Heart right ventricle (tissue), 16 donors: ENCODE measurements around the gene SSR2. TPM values are rescaled to one million over a fixed set of nuclear protein-coding genes. Genes with fewer than 3 reads are reported as not detected.

Experiments
- ATAC-seq, 8 donors: fragments of 200-7000 bp; cut with Tn5 transposase; one replicate each; pipeline ENCODE4 v1.9.1; 2020; ENCODE audit warnings: mild to moderate bottlenecking in 8 of 8, moderate library complexity in 8 of 8, moderate number of reproducible peaks in 1 of 8
- DNase-seq, 2 donors: peaks; one replicate each; pipeline ENCODE4 v3.0.0-alpha.2; 2020
- H3K27ac ChIP-seq, 10 donors: fragments of 200-600 bp; sonication (generic) in 2 of 10; one replicate each; pipeline versions ENCODE4 v1.5.0 to v1.8.0; 2020 to 2022; ENCODE audit warnings: mild to moderate bottlenecking in 3 of 10
- H3K27me3 ChIP-seq, 7 donors: fragments of 200-600 bp; one replicate each; pipeline ENCODE4 v1.8.0; 2021 to 2022; ENCODE audit warnings: mild to moderate bottlenecking in 2 of 7
- H3K36me3 ChIP-seq, 9 donors: fragments of 200-600 bp; sonication (generic) in 1 of 9; one replicate each; pipeline versions ENCODE4 v1.5.0 to v1.8.0; 2020 to 2022; ENCODE audit warnings: mild to moderate bottlenecking in 2 of 9
- H3K4me1 ChIP-seq, 9 donors: fragments of 200-600 bp; sonication (generic) in 1 of 9; one replicate each; pipeline versions ENCODE4 v1.5.0 to v1.8.0; 2020 to 2022; ENCODE audit warnings: mild to moderate bottlenecking in 4 of 9
- H3K4me3 ChIP-seq, 10 donors: fragments of 200-600 bp; sonication (generic) in 2 of 10; one replicate each; pipeline versions ENCODE4 v1.5.0 to v1.8.0; 2020 to 2022; ENCODE audit warnings: mild to moderate bottlenecking in 7 of 10, moderate library complexity in 2 of 10
- H3K9me3 ChIP-seq, 11 donors: fragments of 200-600 bp in 10 of 11; sonication (generic) in 2 of 11; one replicate each; pipeline versions ENCODE4 v1.5.0 to v1.8.0; 2013 to 2022; ENCODE audit warnings: mild to moderate bottlenecking in 2 of 11, control low read depth in 1 of 11, moderate library complexity in 1 of 11
- CTCF ChIP-seq, 9 donors: fragments of 200-600 bp; sonication (generic) in 2 of 9; IDR thresholded peaks; one replicate each; pipeline versions ENCODE4 v1.5.0 to v1.8.0; 2021 to 2022; ENCODE audit warnings: antibody characterized with exemption in 9 of 9, mild to moderate bottlenecking in 5 of 9, moderate library complexity in 1 of 9
- WGBS, 2 donors: extraction: QIAGEN DNeasy Blood & Tissue Kit; methylation state at CpG; one replicate each; pipeline ENCODE4 v1.1.7; 2013; ENCODE audit warnings: inconsistent platforms in 1 of 2; 5-methylcytosine and 5-hydroxymethylcytosine counted together
- intact Hi-C, 10 donors: fragments of 100-400 bp; cut with DNase I; formaldehyde crosslinking; loops; one replicate each; pipeline versions ENCODE4 v1.11.1 to v1.14.2; 2022
- polyA plus RNA-seq, 2 donors: library from polyadenylated mRNA; stranded (reverse); fragments of 200-250 nt; gene quantifications; one replicate each; pipeline ENCODE4 v1.2.3, GENCODE V29; 2013
- total RNA-seq, 10 donors: library from RNA; stranded (reverse); fragmentation: NEBNext Ultra II Directional in 3 of 10; extraction: Animal tissue kit (Norgen Biotek cat#: 25700) in 3 of 10; gene quantifications; one replicate each; pipeline versions ENCODE4 v1.2.1 to v1.2.4, GENCODE V29; 2021 to 2023
- donor health status: Arrhythmogenic right ventricular cardiomyopathy.
- donor health status: ischemic (EF 13 %, LVEDD 7.1; RV severe dilation, severe dysfunction).
- donor health status: healthy with polysubstance abuse.
- donor health status: DM: no; HTN: yes; CAD: no.
- donor health status: DM: no; HTN: no; CAD: no.
- donor health status: ischemic (EF 25% LVEDD 6.9; RV normal size, moderate dysfunction).
- donor health status: ischemic (EF 25% LVEDD 5.7; RV mildly dilated, moderate dysfunction).
- donor health status: healthy.
- donor health status: DM: yes; HTN: yes; CAD: no.
- donor health status: Ischemic cardiomyopathy.
- donor health status: ischemic (EF 35%, LVEDD 5.7; RV mildly dilated, moderate dysfunction).
- donor health status: nonischemic (EF 11% LVEDD 7.7; RV severe dilation, severe dysfunction).
- donor health status: DM: yes; HTN: yes; CAD: no.
- donor health status: PGD.
- donor health status: ischemic (EF 29% LVEDD 5.4; RV normal size, mild dysfunction).
- donor health status: nonischemic (EF 23%, LVEDD 6.1; RV moderate dilation, normal function).

The SSR2 gene
- total and polyA plus RNA-seq, 12 donors = 66.1 to 322 (median 73.7) TPM

- peaks cover 5 to 43% (median 31%) of the 10 kb centered on the region in 9 donors for H3K4me1 ChIP-seq
- no peaks in the 10 kb centered on the region for H3K9me3 ChIP-seq
- DNase-seq (no peak), ATAC-seq (no peak)
- peak overlapping the region; percentile 66 to 86 (median 79) for H3K4me3 ChIP-seq
- no peaks in the 10 kb centered on the region for H3K27me3 ChIP-seq
- TF ChIP-seq CTCF (IDR thresholded peaks at IDR 0.05) = no peak
- 21 to 23% methylated on average over 17 of the region's 17 CpGs for WGBS, 2 donors
- intact Hi-C loops = loop anchor here in 3 of 10 donors (5.0 to 10.0 kb wide), 2 partner anchors 33 to 121 kb away; partner anchors contain the start of genes SSR2 (in 2 of the 3) and KHDC4 (in 1 of the 3)
- H3K36me3 ChIP-seq = peaks cover 0 to 28% (median 0%) of the 10 kb centered on the region in 9 donors
- H3K27ac ChIP-seq = peak overlapping the region; percentile 16 to 99 (median 96)
These were observed 34.7 kb upstream of the SSR2 start for GRCh38 chr1:156055281-156056048.

GRCh38 chr1:156054500-156055280 is 33.9 kb upstream of the SSR2 start, which contains the start of gene LAMTOR2:
TSS of gene LAMTOR2 (plus strand) at chr1:156054782. CDS start at chr1:156054890, 108 bp downstream.
- Histone ChIP-seq H3K27ac (peak within 1 kb of the TSS; percentile 89 to 99 (median 96)), H3K4me1 (peaks cover 5 to 49% (median 31%) of the 10 kb centered on the region in 9 donors), H3K4me3 (peak within 1 kb of the TSS; percentile 66 to 86 (median 79)), H3K9me3 (no peaks in the 10 kb centered on the region), H3K27me3 (no peaks in the 10 kb centered on the region), H3K36me3 (peaks cover 0 to 36% (median 0%) of the 10 kb centered on the region in 9 donors)
- ATAC-seq (peak; percentile 89 to 96 (median 93)), DNase-seq (peak; percentile 96 to 98)
- TF ChIP-seq CTCF (IDR thresholded peaks at IDR 0.05) = peak in 2 of 9 donors; percentile 9 to 17
- WGBS, 2 donors = 0 to 1% methylated on average over 52 to 53 of the region's 53 CpGs
- intact Hi-C loops = loop anchor here in 4 of 10 donors (5.0 to 10.0 kb wide), 3 partner anchors 32 to 120 kb away; partner anchors contain the start of genes SSR2 (in 2 of the 4) and KHDC4 (in 1 of the 4)

- H3K27ac ChIP-seq = peak within 1 kb of the TSS; percentile 89 to 99 (median 96)
- WGBS, 2 donors = 0% methylated on average over 31 to 45 of the region's 49 CpGs
- no peaks in the 10 kb centered on the region for H3K27me3 ChIP-seq
- TF ChIP-seq CTCF (IDR thresholded peaks at IDR 0.05) = peak; percentile 45 to 64 (median 54)
- peak; percentile 63 to 87 (median 79) for ATAC-seq
- intact Hi-C loops = loop anchor here in 2 of 10 donors (5.0 to 10.0 kb wide), 2 partner anchors 117 to 119 kb away; partner anchors contain the start of gene KHDC4 (in 1 of the 2)
- H3K9me3 ChIP-seq = no peaks in the 10 kb centered on the region
- DNase-seq = peak; percentile 89 to 91
- H3K4me1 ChIP-seq = peaks cover 5 to 49% (median 31%) of the 10 kb centered on the region in 9 donors
- peak within 1 kb of the TSS; percentile 66 to 86 (median 79) for H3K4me3 ChIP-seq
- peaks cover 0 to 44% (median 0%) of the 10 kb centered on the region in 9 donors for H3K36me3 ChIP-seq
These were observed 33.2 kb upstream of the SSR2 start, which contains the start of gene UBQLN4 for GRCh38 chr1:156053768-156054499. TSS of gene UBQLN4 (minus strand) at chr1:156053798. CDS start at chr1:156053701, 97 bp downstream.
